Measurements from ENCODE around the gene KIT.
"Not testable (repeated sequence)": the region's sequence is repeated elsewhere in the genome, so short reads cannot be mapped to it uniquely, and the experiment has no call there.

Gene KIT

GRCh38 chr4:54657551-54658251 lies at the start of gene KIT:
Gene KIT, plus strand, starts transcription at chr4:54657957. Its CDS starts 58 bp downstream, at chr4:54658015.
- no peak for DNase-seq (ENCODE audit: low spot score)

GRCh38 chr4:54609310-54609709 lies 48.4 kb upstream of the KIT start:
- no peak for DNase-seq (ENCODE audit: low spot score)

GRCh38 chr4:54614149-54614548 lies 43.6 kb upstream of the KIT start:
- DNase-seq (ENCODE audit: low spot score), result no peak

GRCh38 chr4:54620773-54621172 lies 37.0 kb upstream of the KIT start:
- DNase-seq (ENCODE audit: low spot score), result no peak

GRCh38 chr4:54625391-54625790 lies 32.4 kb upstream of the KIT start:
- no peak for DNase-seq (ENCODE audit: low spot score)

- no peak for DNase-seq (ENCODE audit: low spot score)
Observed at GRCh38 chr4:54626113-54626512, 31.6 kb upstream of the KIT start.

GRCh38 chr4:54632537-54632936 lies 25.2 kb upstream of the KIT start:
- no peak for DNase-seq (ENCODE audit: low spot score)

GRCh38 chr4:54633102-54633740 lies 24.5 kb upstream of the KIT start:
- DNase-seq (ENCODE audit: low spot score), result not testable (repeated sequence)

GRCh38 chr4:54635318-54635717 lies 22.4 kb upstream of the KIT start:
- DNase-seq (ENCODE audit: low spot score), result no peak

- no peak for DNase-seq (ENCODE audit: low spot score)
Observed at GRCh38 chr4:54637325-54637724, 20.4 kb upstream of the KIT start.

GRCh38 chr4:54641101-54641500 lies 16.7 kb upstream of the KIT start:
- DNase-seq (ENCODE audit: low spot score), result not testable (repeated sequence)

- DNase-seq (ENCODE audit: low spot score), result no peak
Observed at GRCh38 chr4:54643172-54643571, 14.6 kb upstream of the KIT start.

- no peak for DNase-seq (ENCODE audit: low spot score)
Observed at GRCh38 chr4:54643958-54644751, 13.6 kb upstream of the KIT start.

GRCh38 chr4:54645830-54646229 lies 11.9 kb upstream of the KIT start:
- no peak for DNase-seq (ENCODE audit: low spot score)

GRCh38 chr4:54647070-54647469 lies 10.7 kb upstream of the KIT start:
- DNase-seq (ENCODE audit: low spot score), result no peak

- no peak for DNase-seq (ENCODE audit: low spot score)
Observed at GRCh38 chr4:54651050-54651449, 6.7 kb upstream of the KIT start.

- DNase-seq (ENCODE audit: low spot score), result no peak
Observed at GRCh38 chr4:54654753-54655152, 3.0 kb upstream of the KIT start.

- DNase-seq (ENCODE audit: low spot score), result no peak
Observed at GRCh38 chr4:54657185-54657550, 589 bp upstream of the KIT start.

- DNase-seq (ENCODE audit: low spot score), result peak; percentile 43
Observed at GRCh38 chr4:54658252-54659093, 716 bp downstream of the KIT start.

- DNase-seq (ENCODE audit: low spot score), result peak; percentile 15
Observed at GRCh38 chr4:54659313-54659712, 1.6 kb downstream of the KIT start.

GRCh38 chr4:54659749-54660535 lies 2.2 kb downstream of the KIT start:
- no peak for DNase-seq (ENCODE audit: low spot score)

Measured in kidney tubule cell (primary cell).